Measurements from ENCODE around the gene CATSPER3. TPM values are rescaled to one million over a fixed set of nuclear protein-coding genes. Genes with fewer than 3 reads are reported as not detected.

CATSPER3 gene
- total and polyA plus RNA-seq, 7 donors = 0.57 to 1.4 (median 1.2) TPM; not detected in 4

DNA sequence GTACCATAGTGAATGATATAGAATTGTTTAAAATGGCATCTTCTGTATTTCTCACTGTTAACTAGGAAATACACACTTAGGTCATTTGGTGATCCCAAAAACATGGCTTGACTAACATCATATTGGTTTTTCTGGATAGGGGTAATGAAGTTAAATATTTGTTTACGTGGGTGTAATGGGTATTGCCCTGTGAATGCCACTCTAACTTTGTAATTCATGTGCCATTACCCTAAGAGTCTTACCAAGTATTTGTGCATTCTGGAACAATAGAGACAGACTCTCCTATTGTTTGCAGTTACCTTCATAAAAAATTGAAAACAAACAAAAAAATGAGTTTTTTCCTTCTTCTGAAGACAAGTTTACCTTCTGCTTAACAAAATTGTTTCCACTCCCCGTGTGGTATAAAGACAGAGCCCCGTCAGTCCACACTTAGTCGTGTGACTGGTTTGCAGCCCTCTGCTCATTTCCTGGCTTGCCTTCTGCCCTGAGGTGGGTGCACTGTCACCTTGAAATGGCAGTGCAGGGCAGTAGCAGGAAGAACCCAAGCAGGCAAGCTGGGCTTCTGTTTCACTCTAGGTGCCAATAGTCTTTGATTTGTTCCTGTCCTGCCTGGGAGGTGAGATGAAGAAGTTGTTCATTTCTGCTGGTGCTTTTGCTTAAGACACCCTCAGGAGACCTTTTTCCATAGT is 9.6 kb upstream of the CATSPER3 start:
- intact Hi-C loops (cut with DNase I) = no loop called here
- no peak for DNase-seq
- WGBS, 2 donors = 23 to 63% methylated on average over 4 of the region's 4 CpGs
- Histone ChIP-seq H3K9me3 (no peaks in the 10 kb centered on the region), H3K27ac (no peak overlapping the region), H3K4me3 (no peak overlapping the region), H3K27me3 (no peaks in the 10 kb centered on the region), H3K4me1 (peaks cover 0 to 9% (median 2%) of the 10 kb centered on the region in 4 donors), H3K36me3 (peaks cover 0 to 23% (median 0%) of the 10 kb centered on the region in 4 donors)
- TF ChIP-seq POLR2A (IDR thresholded peaks at IDR 0.05) (no peak), EP300 (IDR thresholded peaks at IDR 0.05) (no peak), POLR2AphosphoS5 (IDR thresholded peaks at IDR 0.05) (no peak)
- TF ChIP-seq, protein P1, sequence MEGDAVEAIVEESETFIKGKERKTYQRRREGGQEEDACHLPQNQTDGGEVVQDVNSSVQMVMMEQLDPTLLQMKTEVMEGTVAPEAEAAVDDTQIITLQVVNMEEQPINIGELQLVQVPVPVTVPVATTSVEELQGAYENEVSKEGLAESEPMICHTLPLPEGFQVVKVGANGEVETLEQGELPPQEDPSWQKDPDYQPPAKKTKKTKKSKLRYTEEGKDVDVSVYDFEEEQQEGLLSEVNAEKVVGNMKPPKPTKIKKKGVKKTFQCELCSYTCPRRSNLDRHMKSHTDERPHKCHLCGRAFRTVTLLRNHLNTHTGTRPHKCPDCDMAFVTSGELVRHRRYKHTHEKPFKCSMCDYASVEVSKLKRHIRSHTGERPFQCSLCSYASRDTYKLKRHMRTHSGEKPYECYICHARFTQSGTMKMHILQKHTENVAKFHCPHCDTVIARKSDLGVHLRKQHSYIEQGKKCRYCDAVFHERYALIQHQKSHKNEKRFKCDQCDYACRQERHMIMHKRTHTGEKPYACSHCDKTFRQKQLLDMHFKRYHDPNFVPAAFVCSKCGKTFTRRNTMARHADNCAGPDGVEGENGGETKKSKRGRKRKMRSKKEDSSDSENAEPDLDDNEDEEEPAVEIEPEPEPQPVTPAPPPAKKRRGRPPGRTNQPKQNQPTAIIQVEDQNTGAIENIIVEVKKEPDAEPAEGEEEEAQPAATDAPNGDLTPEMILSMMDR (IDR thresholded peaks at IDR 0.05) = no peak

DNA sequence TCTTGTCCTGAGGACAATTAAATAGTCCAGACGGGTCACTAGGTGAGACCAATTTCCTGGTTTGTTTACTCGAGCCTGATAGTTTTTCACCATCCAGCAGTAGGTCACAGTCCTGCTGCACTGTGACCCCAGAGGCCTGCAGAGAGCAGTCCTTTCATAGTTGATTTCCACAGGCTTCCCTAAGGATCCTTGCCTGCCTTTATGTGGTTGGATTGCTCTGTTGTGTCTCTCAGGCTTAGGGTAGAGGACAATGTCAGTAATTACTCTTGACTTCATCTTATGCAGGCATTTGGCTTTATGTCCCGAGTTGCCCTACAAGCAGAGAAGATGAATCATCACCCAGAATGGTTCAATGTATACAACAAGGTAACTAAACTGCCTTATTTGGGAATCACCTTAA is 9.0 kb upstream of the CATSPER3 start:
- peaks cover 0 to 29% (median 0%) of the 10 kb centered on the region in 4 donors for H3K36me3 ChIP-seq
- TF ChIP-seq EP300 (IDR thresholded peaks at IDR 0.05) = no peak
- no peak for TF ChIP-seq POLR2AphosphoS5 (IDR thresholded peaks at IDR 0.05)
- TF ChIP-seq, protein P1 (IDR thresholded peaks at IDR 0.05) = no peak
- no peak for TF ChIP-seq POLR2A (IDR thresholded peaks at IDR 0.05)
- 21 to 67% methylated on average over 3 of the region's 3 CpGs for WGBS, 2 donors
- no peaks in the 10 kb centered on the region for H3K27me3 ChIP-seq
- H3K4me3 ChIP-seq = no peak overlapping the region
- no peak for DNase-seq
- H3K27ac ChIP-seq = no peak overlapping the region
- H3K9me3 ChIP-seq = no peaks in the 10 kb centered on the region
- peaks cover 0 to 9% (median 2%) of the 10 kb centered on the region in 4 donors for H3K4me1 ChIP-seq
- intact Hi-C loops (cut with DNase I) = no loop called here

- intact Hi-C loops (cut with DNase I) = no loop called here
- Histone ChIP-seq H3K27me3 (no peaks in the 10 kb centered on the region), H3K36me3 (peaks cover 0 to 47% (median 0%) of the 10 kb centered on the region in 4 donors), H3K4me1 (peaks cover 0 to 9% (median 2%) of the 10 kb centered on the region in 4 donors), H3K27ac (no peak overlapping the region), H3K9me3 (no peaks in the 10 kb centered on the region), H3K4me3 (no peak overlapping the region)
- TF ChIP-seq POLR2A (IDR thresholded peaks at IDR 0.05) (no peak), POLR2AphosphoS5 (IDR thresholded peaks at IDR 0.05) (no peak), EP300 (IDR thresholded peaks at IDR 0.05) (no peak)
- TF ChIP-seq, protein P1 (IDR thresholded peaks at IDR 0.05) = no peak
- no peak for DNase-seq
These were observed 4.6 kb upstream of the CATSPER3 start for GRCh38 chr5:134963098-134963497.

DNA sequence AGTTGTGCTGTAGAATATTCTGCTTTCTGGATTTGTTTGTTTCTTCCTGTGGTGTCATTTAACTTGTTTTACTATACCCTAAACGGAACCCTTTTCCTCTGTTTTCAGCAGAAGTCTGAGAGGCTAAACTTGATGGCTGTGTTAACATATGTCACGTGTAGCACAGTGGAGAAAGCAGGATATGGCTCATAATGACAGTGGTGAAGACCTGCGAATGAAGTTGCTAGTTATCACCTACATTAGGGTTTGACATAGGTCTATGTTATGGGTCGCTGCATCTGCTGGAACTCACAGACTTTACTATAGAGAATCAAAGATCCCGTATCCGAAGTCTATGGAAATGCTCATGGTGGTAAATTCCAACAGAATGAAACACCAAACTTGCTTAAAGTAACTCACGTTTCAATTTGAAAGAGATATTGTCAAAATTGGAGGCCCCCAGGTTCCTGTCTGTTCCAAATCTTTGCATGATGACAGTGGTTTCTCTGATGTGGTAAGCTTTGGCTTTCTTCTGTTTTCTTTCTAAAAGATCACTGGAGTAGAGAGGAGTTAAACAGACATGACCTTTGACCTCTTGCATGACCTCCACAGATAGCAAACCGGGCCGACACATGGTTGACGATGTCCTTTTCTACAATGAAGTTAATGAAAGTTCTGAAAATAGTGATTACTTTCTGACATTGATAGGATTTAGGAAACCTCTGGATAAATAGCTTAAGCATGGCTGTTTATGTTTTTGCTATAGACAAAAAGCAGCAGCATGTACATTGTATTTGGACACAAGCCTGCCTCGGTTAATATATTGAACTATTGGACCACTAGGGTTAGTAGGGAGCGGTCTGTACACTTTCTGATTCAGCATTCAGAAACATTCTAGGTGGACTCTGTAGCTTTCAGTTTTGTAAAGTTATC is 3.1 kb upstream of the CATSPER3 start:
- TF ChIP-seq POLR2AphosphoS5 (IDR thresholded peaks at IDR 0.05) (no peak), EP300 (IDR thresholded peaks at IDR 0.05) (no peak), POLR2A (IDR thresholded peaks at IDR 0.05) (no peak)
- TF ChIP-seq, protein P1 (IDR thresholded peaks at IDR 0.05) = no peak
- H3K27me3 ChIP-seq = no peaks in the 10 kb centered on the region
- H3K4me3 ChIP-seq = no peak overlapping the region
- intact Hi-C loops (cut with DNase I) = no loop called here
- H3K27ac ChIP-seq = no peak overlapping the region
- no peaks in the 10 kb centered on the region for H3K4me1 ChIP-seq
- no peak for DNase-seq
- H3K9me3 ChIP-seq = no peaks in the 10 kb centered on the region
- H3K36me3 ChIP-seq = peaks cover 0 to 47% (median 0%) of the 10 kb centered on the region in 4 donors
- 83 to 93% methylated on average over 12 of the region's 12 CpGs for WGBS, 2 donors
